Adrenal gland (tissue), 12 donors: ENCODE measurements around the gene CYP26C1. TPM values are rescaled to one million over a fixed set of nuclear protein-coding genes. Genes with fewer than 3 reads are reported as not detected.
A peak's percentile ranks its signal among the peaks of the same experiment; 100 is the strongest.

Experiments
- DNase-seq, 7 donors: peaks; one replicate each; pipeline ENCODE4 v3.0.0-alpha.2; 2019 to 2020
- H3K27ac ChIP-seq, 5 donors: fragments of 200-600 bp; sonication (generic) in 4 of 5; 1 replicate in 3 of 5; 2 replicates in 2 of 5; pipeline versions ENCODE4 v1.5.1 to v1.8.0; 2016 to 2020; ENCODE audit warnings: mild to moderate bottlenecking in 1 of 5
- H3K27me3 ChIP-seq: fragments of 200-600 bp; 2 replicates; pipeline ENCODE4 v1.8.0; 2021
- H3K36me3 ChIP-seq, 2 donors: fragments of 200-600 bp; replicated peaks in 1 of 2; 1 replicate in 1 of 2; 2 replicates in 1 of 2; pipeline versions ENCODE4 v1.5.1 to v1.8.0; 2018 to 2022
- H3K4me1 ChIP-seq, 2 donors: fragments of 200-600 bp; replicated peaks in 1 of 2; 1 replicate in 1 of 2; 2 replicates in 1 of 2; pipeline versions ENCODE4 v1.5.1 to v1.8.0; 2018 to 2021
- H3K4me3 ChIP-seq, 4 donors: fragments of 200-600 bp; sonication (generic) in 3 of 4; one replicate each; pipeline ENCODE4 v1.5.1; 2016 to 2018
- H3K9me3 ChIP-seq, 3 donors: fragments of 200-600 bp; sonication (generic) in 1 of 3; replicated peaks in 1 of 3; 1 replicate in 2 of 3; 2 replicates in 1 of 3; pipeline versions ENCODE4 v1.5.1 to v1.8.0; 2016 to 2021
- POLR2A ChIP-seq, 2 donors: fragments of 450-650 bp; IDR thresholded peaks; one replicate each; pipeline ENCODE4 v1.6.1; 2017; ENCODE audit warnings: antibody characterized with exemption in 2 of 2, mild to moderate bottlenecking in 2 of 2, moderate library complexity in 1 of 2
- WGBS, 4 donors: extraction: QIAGEN DNeasy Blood & Tissue Kit in 2 of 4; methylation state at CpG; one replicate each; pipeline versions ENCODE4 v1.1.5 to v1.1.7; 2013 to 2017; 5-methylcytosine and 5-hydroxymethylcytosine counted together
- intact Hi-C, 2 donors: fragments of 100-400 bp; cut with DNase I; formaldehyde crosslinking; loops; one replicate each; pipeline versions ENCODE4 v1.14.1 to v1.15.0; 2022 to 2023
- polyA plus RNA-seq, 3 donors: library from polyadenylated mRNA; stranded (reverse); fragments of 200-250 nt in 2 of 3; fragments of 350-450 nt in 1 of 3; fragmentation: Illumina TruSeq in 1 of 3; extraction: RNeasy Lipid Tissue Mini Kit (QIAGEN cat#74804) in 1 of 3; gene quantifications; one replicate each; pipeline ENCODE4 v1.2.3, GENCODE V29; 2013 to 2014
- total RNA-seq, 9 donors: library from RNA; depleted of rRNA in 4 of 9; stranded (reverse); fragments of >200 nt in 4 of 9; fragments of 120-200 nt in 1 of 9; fragmentation: NEBNext Ultra II Directional in 1 of 9; extraction: Animal tissue kit (Norgen Biotek cat#: 25700) in 1 of 9; gene quantifications; one replicate each; pipeline versions ENCODE4 v1.1.0 to v1.2.4, GENCODE V29; 2013 to 2023
- TF ChIP-seq, protein P1 (sequence below), 6 experiments: fragments of 450-650 bp in 4 of 6; fragments of 200-600 bp in 2 of 6; sonication (generic) in 1 of 6; IDR thresholded peaks; 1 replicate in 5 of 6; 2 replicates in 1 of 6; pipeline versions ENCODE4 v1.5.1 to v1.8.0; 2016 to 2021; ENCODE audit warnings: antibody characterized with exemption in 6 of 6, mild to moderate bottlenecking in 2 of 6, moderate library complexity in 1 of 6
- donor health status: healthy with polysubstance abuse.
- donor health status: Bipolar disorder and iron deficiency.
- donor health status: DM: yes; HTN: yes; CAD: no.
- donor health status: DM: no; HTN: no; CAD: no.
- donor health status: DM: no; HTN: no; CAD: no.
- donor health status: DM: yes; HTN: yes; CAD: no.

Gene CYP26C1
- total and polyA plus RNA-seq, 12 donors = 0.10 to 5.8 (median 0.25) TPM; not detected in 1

DNA sequence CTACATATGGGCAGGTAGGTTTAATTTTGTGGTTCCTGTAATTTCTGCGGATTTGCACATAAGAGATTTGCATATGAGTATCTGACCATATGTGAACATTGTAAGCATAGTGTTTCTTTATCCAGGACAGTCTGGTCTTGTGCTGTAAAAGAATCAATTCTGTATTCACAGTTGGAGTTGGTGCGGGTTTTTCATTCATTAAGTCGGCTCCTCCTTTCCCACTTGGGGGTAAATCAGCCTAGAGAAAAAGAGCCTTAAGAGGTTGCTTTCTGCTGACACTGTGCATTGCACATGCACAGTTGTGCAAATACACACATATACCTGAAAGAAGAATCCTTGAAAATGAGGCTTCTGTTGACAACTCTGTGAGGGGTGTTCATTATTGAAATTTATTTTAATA is 6.1 kb upstream of the CYP26C1 start:
- no peaks in the 10 kb centered on the region for H3K9me3 ChIP-seq
- no peak for TF ChIP-seq POLR2A (IDR thresholded peaks at IDR 0.05)
- TF ChIP-seq, protein P1, sequence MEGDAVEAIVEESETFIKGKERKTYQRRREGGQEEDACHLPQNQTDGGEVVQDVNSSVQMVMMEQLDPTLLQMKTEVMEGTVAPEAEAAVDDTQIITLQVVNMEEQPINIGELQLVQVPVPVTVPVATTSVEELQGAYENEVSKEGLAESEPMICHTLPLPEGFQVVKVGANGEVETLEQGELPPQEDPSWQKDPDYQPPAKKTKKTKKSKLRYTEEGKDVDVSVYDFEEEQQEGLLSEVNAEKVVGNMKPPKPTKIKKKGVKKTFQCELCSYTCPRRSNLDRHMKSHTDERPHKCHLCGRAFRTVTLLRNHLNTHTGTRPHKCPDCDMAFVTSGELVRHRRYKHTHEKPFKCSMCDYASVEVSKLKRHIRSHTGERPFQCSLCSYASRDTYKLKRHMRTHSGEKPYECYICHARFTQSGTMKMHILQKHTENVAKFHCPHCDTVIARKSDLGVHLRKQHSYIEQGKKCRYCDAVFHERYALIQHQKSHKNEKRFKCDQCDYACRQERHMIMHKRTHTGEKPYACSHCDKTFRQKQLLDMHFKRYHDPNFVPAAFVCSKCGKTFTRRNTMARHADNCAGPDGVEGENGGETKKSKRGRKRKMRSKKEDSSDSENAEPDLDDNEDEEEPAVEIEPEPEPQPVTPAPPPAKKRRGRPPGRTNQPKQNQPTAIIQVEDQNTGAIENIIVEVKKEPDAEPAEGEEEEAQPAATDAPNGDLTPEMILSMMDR (IDR thresholded peaks at IDR 0.05) = no peak
- H3K4me3 ChIP-seq = no peak overlapping the region
- intact Hi-C loops = no loop called here
- DNase-seq = no peak
- no peaks in the 10 kb centered on the region for H3K36me3 ChIP-seq
- H3K4me1 ChIP-seq = no peaks in the 10 kb centered on the region
- peaks cover under 1% of the 10 kb centered on the region for H3K27me3 ChIP-seq
- WGBS, 4 donors = 95 to 99% (median 96%) methylated on average over 3 of the region's 3 CpGs
- H3K27ac ChIP-seq = no peak overlapping the region

DNA sequence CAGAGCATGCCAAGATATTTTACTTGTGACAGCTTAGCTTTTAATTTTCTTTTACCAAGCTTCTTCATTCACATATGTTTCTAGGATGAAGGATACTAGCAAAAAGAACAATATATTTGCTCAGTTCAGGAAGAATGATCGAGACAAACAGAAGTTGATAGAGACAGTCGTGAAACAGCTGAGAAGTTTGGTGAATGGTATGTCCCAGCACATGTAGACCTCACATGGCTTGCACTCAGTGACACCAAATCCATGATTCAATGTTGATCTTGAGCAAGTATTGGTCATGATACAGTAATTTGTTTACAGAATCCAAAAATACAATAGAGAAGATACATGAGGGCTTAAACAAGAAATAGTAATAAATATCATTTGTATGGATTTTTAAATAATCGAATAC is 2.5 kb upstream of the CYP26C1 start:
- Histone ChIP-seq H3K27me3 (peaks cover 8% of the 10 kb centered on the region), H3K9me3 (no peaks in the 10 kb centered on the region), H3K4me3 (no peak overlapping the region), H3K4me1 (peaks cover 0 to 10% of the 10 kb centered on the region in 2 donors), H3K27ac (no peak overlapping the region), H3K36me3 (no peaks in the 10 kb centered on the region)
- no peak for TF ChIP-seq POLR2A (IDR thresholded peaks at IDR 0.05)
- TF ChIP-seq, protein P1 (IDR thresholded peaks at IDR 0.05) = no peak
- no peak for DNase-seq
- WGBS, 4 donors = 95 to 97% (median 97%) methylated on average over 3 of the region's 3 CpGs
- intact Hi-C loops = no loop called here

DNA sequence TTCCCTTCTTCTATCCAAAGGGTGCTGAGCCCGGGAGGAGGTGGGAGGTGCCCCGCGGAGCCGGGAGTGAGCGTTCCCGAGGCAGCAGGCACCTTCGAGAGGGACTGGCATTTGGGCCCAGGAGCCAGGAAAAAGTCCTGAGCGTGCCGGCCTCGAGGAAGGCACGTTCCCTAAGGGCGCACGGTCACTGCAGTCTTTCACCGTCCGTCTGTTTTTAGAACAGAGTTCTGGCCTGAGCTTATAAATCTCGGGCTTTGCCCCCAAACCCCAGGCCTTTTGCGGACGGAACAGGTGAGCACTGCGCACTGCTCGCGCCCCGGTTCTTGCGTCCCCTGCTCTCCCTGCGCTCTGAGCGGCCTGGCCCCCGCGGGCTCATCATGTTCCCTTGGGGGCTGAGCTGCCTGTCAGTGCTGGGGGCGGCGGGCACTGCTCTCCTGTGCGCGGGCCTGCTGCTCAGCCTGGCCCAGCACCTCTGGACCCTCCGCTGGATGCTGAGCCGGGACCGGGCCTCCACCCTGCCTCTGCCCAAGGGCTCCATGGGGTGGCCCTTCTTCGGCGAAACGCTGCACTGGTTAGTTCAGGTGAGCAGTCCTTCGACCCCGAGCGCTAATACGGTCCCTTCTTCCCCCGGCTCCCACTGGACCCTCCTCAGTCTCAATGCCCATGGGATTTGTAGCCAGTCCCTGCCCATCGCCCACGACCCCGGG is 442 bp downstream of the CYP26C1 start:
- intact Hi-C loops = no loop called here

DNA sequence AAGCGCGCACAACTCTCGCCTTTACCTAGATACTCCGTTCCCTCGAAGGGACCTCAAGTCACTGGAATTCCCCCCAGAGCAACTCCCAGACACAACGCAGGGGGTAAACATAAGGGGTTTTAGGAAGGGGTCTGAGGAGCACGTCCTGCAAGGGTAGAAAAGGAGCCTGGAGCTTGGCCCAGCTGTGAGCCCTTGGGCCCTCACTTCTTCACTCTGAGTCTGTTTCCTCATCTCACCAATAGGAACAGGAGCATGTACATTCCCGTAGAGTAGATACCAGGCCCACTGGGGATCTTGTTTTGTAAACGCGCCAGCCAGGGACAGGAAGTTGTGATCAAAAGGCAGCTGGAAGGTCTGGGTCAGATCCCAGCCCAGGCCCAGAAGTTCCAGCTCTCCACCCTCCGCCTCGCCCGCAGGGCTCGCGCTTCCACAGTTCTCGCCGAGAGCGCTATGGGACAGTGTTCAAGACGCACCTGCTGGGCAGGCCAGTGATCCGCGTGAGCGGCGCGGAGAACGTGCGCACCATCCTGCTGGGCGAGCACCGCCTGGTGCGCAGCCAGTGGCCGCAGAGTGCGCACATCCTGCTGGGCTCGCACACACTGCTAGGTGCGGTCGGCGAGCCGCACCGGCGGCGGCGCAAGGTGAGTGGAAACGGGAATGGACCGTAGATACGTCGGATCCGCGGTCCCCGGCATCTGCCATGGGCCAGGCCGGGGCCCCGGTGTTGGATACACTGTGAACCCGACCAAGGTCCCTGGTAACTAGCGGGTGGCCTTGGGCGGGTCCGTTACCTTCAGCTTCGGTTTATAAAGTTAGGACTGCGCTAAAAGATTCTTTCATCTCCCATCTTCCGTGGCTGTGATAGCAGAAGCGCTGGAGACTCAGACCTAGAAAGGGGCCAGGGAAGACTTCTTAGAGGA is 1.3 kb downstream of the CYP26C1 start:
- no peak overlapping the region for H3K27ac ChIP-seq
- peaks cover 40% of the 10 kb centered on the region for H3K27me3 ChIP-seq
- peaks cover 0 to 10% of the 10 kb centered on the region in 2 donors for H3K4me1 ChIP-seq
- H3K36me3 ChIP-seq = no peaks in the 10 kb centered on the region
- WGBS, 4 donors = 23 to 38% (median 32%) methylated on average over 21 to 57 of the region's 57 CpGs
- no peak for TF ChIP-seq POLR2A (IDR thresholded peaks at IDR 0.05)
- TF ChIP-seq, protein P1 (IDR thresholded peaks at IDR 0.05) = no peak
- H3K9me3 ChIP-seq = no peaks in the 10 kb centered on the region
- peak overlapping the region in 1 of 4 donors; percentile 18 for H3K4me3 ChIP-seq
- DNase-seq = no peak
- intact Hi-C loops = no loop called here

More for the DNA sequence above, 442 bp downstream of the CYP26C1 start:
- H3K36me3 ChIP-seq = no peaks in the 10 kb centered on the region
- no peak overlapping the region for H3K27ac ChIP-seq
- no peak for DNase-seq
- no peak for TF ChIP-seq POLR2A (IDR thresholded peaks at IDR 0.05)
- peaks cover 32% of the 10 kb centered on the region for H3K27me3 ChIP-seq
- H3K9me3 ChIP-seq = no peaks in the 10 kb centered on the region
- H3K4me3 ChIP-seq = no peak overlapping the region
- peaks cover 0 to 10% of the 10 kb centered on the region in 2 donors for H3K4me1 ChIP-seq
- WGBS, 4 donors = 60 to 63% (median 63%) methylated on average over 16 to 45 of the region's 45 CpGs
